GM18499 (cell line): Measurements from ENCODE around the gene TNFAIP8L3.

Experiments
- ATAC-seq: cut with Tn5 transposase; IDR thresholded peaks from one replicate; pipeline ENCODE4 v1.9.1; 2021; ENCODE audit warnings: moderate number of reproducible peaks; ENCODE audit not compliant: insufficient read depth, unreplicated experiment

Gene TNFAIP8L3

DNA sequence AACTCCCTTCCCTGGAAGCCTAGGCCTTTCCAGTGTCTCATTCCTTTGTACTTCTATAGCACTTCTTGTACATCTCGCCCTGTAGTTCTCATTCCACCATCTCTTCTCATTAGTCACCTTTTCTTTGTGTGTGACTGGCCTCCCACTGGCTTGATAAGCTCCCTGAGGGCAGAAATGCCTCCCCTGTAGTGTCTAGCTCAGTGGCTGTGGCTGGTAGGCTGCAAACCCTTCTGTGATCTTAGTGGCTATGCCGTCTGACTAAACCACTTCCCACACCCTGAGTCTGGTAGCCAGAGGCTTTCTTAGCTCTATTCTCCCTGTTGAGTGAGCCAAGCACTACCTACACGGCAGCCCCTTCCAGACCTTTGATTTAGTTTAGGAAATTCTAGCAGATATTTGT is 24.4 kb upstream of the TNFAIP8L3 start:
- ATAC-seq, result no peak

DNA sequence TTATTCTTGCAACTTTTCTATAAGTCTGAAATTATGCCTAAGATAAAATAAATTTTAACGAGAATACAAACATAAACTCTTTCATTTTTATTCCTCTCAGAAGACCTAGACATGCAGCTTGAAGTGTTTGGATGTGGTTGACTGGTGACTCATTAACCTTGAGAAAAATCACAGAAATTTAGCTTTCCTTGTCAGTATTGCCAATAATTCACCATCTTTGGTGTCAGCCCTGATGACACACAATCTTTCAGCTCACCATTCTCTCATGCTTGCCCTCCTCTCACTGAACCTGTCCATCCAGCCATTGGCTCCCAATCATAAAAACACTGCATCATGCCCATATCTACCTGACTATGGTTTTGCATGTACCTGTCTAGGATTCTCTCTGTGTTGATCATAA is 22.6 kb upstream of the TNFAIP8L3 start:
- no peak for ATAC-seq

GRCh38 chr15:51114437-51115119 is 19.9 kb upstream of the TNFAIP8L3 start:
- ATAC-seq, result no peak

DNA sequence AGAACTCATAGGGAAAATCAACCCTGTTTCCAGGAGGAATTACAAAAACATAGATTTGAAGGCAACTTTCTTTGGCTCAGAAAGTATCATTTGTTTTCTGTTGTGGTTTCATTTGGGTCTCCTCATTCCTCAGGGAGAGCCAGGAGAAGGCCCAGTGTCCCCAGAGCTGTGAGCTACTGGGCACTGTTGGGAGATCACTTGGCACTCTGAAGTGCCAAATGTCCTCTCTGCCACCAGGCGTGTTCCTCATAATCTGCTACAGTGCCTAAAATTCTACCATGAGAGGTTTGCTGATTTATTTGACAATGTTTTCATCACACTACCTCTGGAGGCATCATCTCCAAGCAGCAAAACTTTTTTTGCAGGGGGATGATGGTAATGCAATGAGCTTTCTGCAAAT is 17.4 kb upstream of the TNFAIP8L3 start:
- no peak for ATAC-seq

DNA sequence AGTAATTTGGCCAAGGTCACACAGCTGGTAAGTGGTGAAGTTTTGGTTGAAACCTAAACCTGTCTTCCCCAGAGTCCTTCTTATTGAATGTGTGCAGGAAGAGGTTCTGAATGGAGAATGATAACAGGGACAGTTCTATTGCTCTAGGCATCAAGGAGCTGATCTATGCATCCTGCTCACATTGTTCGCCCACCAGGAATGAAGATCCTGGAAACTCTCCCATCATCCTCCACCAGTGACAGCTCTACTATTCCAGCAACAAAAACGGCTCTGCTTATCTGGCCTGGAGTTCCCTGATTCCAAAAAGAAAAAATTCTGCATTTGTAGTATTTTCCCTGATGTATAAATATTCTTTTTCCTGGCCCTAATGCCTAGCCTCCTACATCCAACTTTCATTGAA is 16.4 kb upstream of the TNFAIP8L3 start:
- no peak for ATAC-seq

DNA sequence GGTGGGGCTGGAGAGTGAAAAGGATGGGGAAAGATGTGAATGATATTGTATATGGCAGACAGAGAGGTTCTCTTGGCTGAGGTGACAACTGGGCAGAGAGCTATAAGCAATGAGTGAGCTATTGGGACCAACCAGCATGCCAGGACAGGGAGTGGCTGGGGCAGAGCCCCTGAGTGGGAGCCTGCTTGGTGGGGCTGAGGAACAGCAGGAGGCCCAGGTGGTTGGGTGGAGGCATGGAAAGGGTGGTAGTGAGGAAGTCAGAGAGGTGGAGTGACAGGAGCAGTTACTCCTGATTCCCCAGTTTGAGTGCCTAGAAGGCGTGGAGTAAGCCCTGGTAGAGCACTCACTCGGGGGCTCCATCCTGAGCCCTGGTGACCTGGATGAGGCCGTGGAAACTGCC is 15.5 kb upstream of the TNFAIP8L3 start:
- no peak for ATAC-seq

- no peak for ATAC-seq
Observed at GRCh38 chr15:51108933-51109550, 14.3 kb upstream of the TNFAIP8L3 start.

- ATAC-seq, result no peak
Observed at GRCh38 chr15:51107612-51108011, 12.9 kb upstream of the TNFAIP8L3 start.

DNA sequence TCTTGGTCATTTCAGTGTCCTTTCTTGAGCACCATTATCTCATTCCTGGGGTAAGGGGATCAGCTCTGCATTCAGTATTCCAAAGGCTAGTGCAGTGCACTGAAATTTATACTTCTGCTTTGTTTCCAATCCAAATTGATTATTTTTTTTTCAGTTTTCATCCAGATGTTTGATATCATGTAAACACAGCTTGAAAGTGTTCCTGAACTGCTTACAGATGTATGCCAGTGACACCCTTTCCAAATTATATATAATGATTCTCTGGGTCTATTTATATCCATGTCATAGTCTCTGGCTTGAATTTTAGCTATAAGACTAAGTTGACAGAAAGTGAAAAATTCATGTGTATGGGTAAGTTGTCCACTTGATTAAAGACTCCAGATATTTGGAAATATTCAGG is 11.8 kb upstream of the TNFAIP8L3 start:
- no peak for ATAC-seq

GRCh38 chr15:51105430-51106016 is 10.8 kb upstream of the TNFAIP8L3 start:
- ATAC-seq, result no peak

DNA sequence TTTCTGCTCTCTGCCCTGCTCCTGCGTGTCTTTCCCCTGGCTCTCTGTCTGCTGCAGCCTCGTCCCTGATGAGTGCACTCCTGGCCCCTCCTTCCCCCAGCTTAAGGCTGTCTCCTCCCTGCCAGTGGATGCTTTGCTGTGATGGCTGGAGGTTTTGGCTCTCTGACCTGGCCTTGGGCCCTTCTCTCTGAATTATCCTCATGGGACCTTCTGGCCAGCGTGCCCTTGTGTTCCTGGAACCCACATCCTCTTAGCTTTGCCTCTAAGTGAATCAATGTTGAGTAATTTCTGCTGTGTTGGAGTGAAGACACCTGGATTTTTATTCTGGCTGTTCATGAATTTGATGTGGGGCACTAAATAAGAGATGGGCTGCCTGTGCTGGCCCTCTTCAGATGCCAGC is 9.8 kb upstream of the TNFAIP8L3 start:
- no peak for ATAC-seq

GRCh38 chr15:51103330-51103729 is 8.6 kb upstream of the TNFAIP8L3 start:
- ATAC-seq, result no peak

DNA sequence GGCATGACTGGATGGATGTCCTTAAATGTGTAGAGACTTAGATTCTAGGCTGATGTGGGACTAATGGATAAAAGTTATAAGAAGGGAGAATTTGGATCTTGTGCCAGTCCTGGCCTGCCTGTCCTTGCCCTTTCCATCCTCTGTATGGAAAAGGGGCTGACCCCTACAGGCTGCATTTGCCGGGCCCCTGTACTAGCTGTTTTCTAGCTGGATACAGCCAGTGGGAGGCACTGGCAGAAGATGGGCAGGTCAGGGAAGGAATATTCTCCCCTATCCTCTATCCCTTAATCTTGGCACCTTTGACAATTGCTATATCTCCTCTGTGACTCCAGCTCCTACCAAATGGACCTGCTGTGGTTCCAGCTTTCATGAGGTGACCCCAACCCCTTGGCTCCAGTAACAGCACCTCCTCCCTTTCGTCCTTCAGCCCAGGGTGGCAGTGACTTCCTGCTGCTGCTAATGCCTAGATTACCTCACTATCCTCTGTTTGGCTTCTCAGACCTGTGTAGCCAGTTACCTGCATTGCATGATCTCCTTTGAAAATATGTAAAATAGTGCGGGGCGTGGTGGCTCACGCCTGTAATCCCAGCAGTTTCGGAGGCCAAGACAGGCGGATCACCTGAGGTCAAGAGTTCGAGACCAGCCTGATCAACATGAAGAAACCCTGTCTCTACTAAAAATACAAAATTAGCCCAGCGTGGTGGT is 6.2 kb upstream of the TNFAIP8L3 start:
- no peak for ATAC-seq

DNA sequence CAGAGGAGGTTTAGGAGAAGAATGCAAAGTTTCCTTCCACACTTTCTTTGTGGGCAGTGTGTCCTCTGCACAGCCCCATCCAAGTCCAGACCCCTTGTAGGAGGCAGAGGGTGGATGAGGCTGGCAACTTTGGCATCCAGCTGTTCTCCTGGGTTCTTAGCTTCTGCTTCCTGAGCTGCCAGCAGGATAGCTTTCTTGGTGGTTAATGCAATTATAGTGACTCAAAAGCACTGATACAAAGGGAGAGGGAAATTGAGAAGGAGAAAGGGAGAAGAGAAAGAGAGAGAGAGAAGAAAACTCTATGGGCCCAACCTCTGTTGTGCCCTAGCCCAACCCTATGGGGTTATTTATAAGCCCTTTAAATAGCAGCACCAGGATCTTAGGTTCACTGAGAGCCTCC is 4.5 kb upstream of the TNFAIP8L3 start:
- no peak for ATAC-seq

DNA sequence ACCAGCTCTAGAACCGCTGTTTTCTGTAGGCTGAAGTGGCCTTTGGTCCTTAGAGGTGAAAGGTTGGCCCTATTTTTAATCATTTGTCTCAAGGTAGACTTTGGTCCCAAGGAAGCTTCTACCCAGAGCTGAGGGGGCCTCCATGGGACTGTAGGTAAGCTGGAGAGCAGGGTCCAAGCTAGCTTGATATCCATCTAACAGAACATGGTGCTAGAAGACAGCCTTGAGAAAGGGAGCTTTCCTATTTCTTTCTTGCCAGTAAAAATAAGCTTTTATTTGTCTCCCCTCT is 3.6 kb upstream of the TNFAIP8L3 start:
- ATAC-seq, result no peak

DNA sequence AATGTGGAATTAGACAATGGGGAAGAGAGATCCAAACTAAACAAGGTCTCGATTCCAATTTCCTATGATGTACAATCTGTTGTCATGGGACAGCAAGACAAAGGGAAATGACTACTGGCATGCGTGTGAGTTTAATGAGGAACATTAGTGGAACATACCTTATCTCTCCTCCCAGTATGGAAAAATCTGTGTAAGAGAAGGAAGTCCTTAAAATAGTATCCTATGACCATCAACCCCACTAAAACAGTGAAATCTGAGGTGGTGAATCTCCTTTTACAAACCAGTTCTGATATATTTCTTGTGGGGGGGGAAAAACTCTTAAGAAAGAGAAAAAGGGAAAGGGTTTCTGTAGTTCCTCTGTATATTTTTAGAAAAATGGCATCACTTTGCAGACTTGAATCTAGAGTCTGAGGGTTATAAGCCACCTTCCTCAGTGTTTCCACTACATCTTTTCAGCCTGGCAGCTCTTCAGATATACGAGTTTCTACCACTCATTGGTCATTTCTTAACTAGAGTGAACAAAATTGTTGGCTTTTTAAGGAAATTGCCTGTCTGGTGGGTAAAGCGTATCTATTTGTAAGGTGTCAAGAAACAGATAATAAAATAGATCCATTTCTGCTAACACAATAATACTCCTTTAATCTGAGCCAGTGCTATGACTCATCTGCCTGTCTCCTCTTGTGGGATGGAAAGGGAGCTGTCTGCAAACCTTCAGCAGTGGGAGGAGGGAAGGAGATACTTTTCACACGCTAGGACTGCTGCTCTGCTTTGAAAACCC is 3.0 kb upstream of the TNFAIP8L3 start:
- no peak for ATAC-seq

DNA sequence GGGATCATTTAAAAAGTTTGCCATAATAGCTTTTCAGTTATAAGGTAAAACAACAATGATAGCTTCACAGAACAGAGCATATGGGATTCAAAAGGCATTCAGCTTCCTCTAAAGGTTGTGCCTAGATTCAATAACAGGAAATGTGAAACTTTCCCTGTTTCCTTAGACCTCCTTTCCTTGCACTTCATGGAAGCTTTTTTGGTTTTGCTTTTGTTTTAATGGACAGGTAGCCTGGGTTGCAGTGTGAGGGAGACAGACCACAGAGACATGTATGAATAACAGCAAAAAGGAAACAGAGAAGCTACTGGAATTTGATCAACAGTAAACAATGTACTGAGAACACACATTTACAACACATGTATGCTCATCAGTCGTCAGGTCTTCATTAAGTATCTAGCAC is 2.3 kb upstream of the TNFAIP8L3 start:
- ATAC-seq, result no peak

GRCh38 chr15:51095681-51096331 is 1.1 kb upstream of the TNFAIP8L3 start:
- ATAC-seq, result no peak

GRCh38 chr15:51093839-51094605 is 684 bp downstream of the TNFAIP8L3 start:
- ATAC-seq, result no peak

DNA sequence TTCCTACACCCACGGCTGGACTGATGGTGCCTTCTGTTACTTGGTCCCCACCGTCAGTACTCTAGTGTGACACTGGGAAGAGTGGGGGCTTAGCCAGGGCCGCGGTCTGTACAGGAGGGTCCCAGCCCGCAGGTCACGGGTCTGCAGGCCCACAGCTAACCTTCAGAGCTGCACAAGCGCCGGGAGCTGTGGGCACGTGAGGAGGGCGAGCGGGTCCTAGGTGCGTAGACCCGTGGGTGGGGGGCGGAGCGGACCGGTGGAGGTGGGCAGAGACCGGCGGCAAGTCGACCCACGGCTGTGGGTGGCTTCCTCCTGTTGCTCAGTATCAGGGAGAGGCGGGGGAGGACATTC is 1.2 kb downstream of the TNFAIP8L3 start:
- ATAC-seq, result no peak
